ENCODE data around the gene CD300A. TPM values are rescaled to one million over a fixed set of nuclear protein-coding genes. Genes with fewer than 3 reads are reported as not detected.

CD300A gene
- total RNA-seq, 1 experiment from 2014 or later: not detected

Other genes with a start within 250 kb of the CD300A start
- gene DNAI2, start 192.4 kb upstream of the CD300A start, total RNA-seq (2014; rRNA removed): not detected in 2 replicates
- not detected in 2 replicates for gene KIF19, start 140.4 kb upstream of the CD300A start, total RNA-seq (2014; rRNA removed)
- not detected in 2 replicates for gene BTBD17, start 104.8 kb upstream of the CD300A start, total RNA-seq (2014; rRNA removed)
- not detected in 2 replicates for gene GPR142, start 99.1 kb upstream of the CD300A start, total RNA-seq (2014; rRNA removed)
- 209 and 210 TPM in 2 replicates for gene GPRC5C, start 34.5 kb upstream of the CD300A start, total RNA-seq (2014; rRNA removed)
- gene CD300LB, start 64.8 kb downstream of the CD300A start, total RNA-seq (2014; rRNA removed): not detected in 2 replicates
- not detected in 2 replicates for gene CD300C, start 79.5 kb downstream of the CD300A start, total RNA-seq (2014; rRNA removed)
- gene CD300H, start 100.9 kb downstream of the CD300A start, total RNA-seq (2014; rRNA removed): not detected in 2 replicates
- not detected in 2 replicates for gene CD300LD, start 125.6 kb downstream of the CD300A start, total RNA-seq (2014; rRNA removed)
- gene CD300E, start 157.1 kb downstream of the CD300A start, total RNA-seq (2014; rRNA removed): not detected in 2 replicates
- gene CD300LF, start 246.3 kb downstream of the CD300A start, total RNA-seq (2014; rRNA removed): not detected in 2 replicates